ENCODE measurements around the gene RPH3AL. TPM values are rescaled to one million over a fixed set of nuclear protein-coding genes. Genes with fewer than 3 reads are reported as not detected.
"Not testable (repeated sequence)": the region's sequence is repeated elsewhere in the genome, so short reads cannot be mapped to it uniquely, and the experiment has no call there.

The RPH3AL gene
- total RNA-seq, 1 donor from 2014 or later: 6.0 TPM

- POLR2A ChIA-PET: no interaction called here
- intact Hi-C loops (cut with micrococcal nuclease): no loop called here
- peaks cover 12% of the 10 kb centered on the region for H3K27me3 Mint-ChIP-seq
- H3K9me3 Mint-ChIP-seq: no peaks in the 10 kb centered on the region
- ATAC-seq (ENCODE audit: low read depth): no peak
- CTCF ChIA-PET: no interaction called here
- no peaks in the 10 kb centered on the region for H3K36me3 Mint-ChIP-seq (ENCODE audit: low read depth)
- no peak for TF ChIP-seq CTCF (IDR thresholded peaks at IDR 0.05)
- H3K4me3 Mint-ChIP-seq: no peak overlapping the region
- no peak overlapping the region for H3K27ac Mint-ChIP-seq
- DNase-seq: no peak
- no peaks in the 10 kb centered on the region for H3K4me1 Mint-ChIP-seq
Observed at GRCh38 chr17:199806-200545, 152.6 kb downstream of the RPH3AL start.

GRCh38 chr17:199191-199604 is 153.4 kb downstream of the RPH3AL start:
- no peak for TF ChIP-seq CTCF (IDR thresholded peaks at IDR 0.05)
- no peak for DNase-seq
- Mint-ChIP-seq H3K4me1 (no peaks in the 10 kb centered on the region), H3K27ac (no peak overlapping the region), H3K4me3 (no peak overlapping the region), H3K27me3 (peaks cover 12% of the 10 kb centered on the region), H3K36me3 (ENCODE audit: low read depth) (no peaks in the 10 kb centered on the region), H3K9me3 (no peaks in the 10 kb centered on the region)
- no peak for ATAC-seq (ENCODE audit: low read depth)
- CTCF ChIA-PET: no interaction called here
- POLR2A ChIA-PET: no interaction called here
- intact Hi-C loops (cut with micrococcal nuclease): no loop called here

GRCh38 chr17:198225-198624 is 154.4 kb downstream of the RPH3AL start:
- intact Hi-C loops (cut with micrococcal nuclease); CTCF ChIA-PET; H3K9me3 Mint-ChIP-seq; H3K4me1 Mint-ChIP-seq; ATAC-seq (ENCODE audit: low read depth); POLR2A ChIA-PET; H3K36me3 Mint-ChIP-seq (ENCODE audit: low read depth); DNase-seq; H3K27ac Mint-ChIP-seq; H3K4me3 Mint-ChIP-seq: not testable (repeated sequence)
- H3K27me3 Mint-ChIP-seq: peaks cover 12% of the 10 kb centered on the region

- ChIA-PET CTCF (no interaction called here), POLR2A (no interaction called here)
- Mint-ChIP-seq H3K36me3 (ENCODE audit: low read depth) (no peaks in the 10 kb centered on the region), H3K4me3 (no peak overlapping the region), H3K27ac (no peak overlapping the region), H3K9me3 (no peaks in the 10 kb centered on the region), H3K27me3 (peaks cover 12% of the 10 kb centered on the region), H3K4me1 (no peaks in the 10 kb centered on the region)
- TF ChIP-seq CTCF (IDR thresholded peaks at IDR 0.05): no peak
- DNase-seq (no peak), ATAC-seq (ENCODE audit: low read depth) (no peak)
- intact Hi-C loops (cut with micrococcal nuclease): no loop called here
Observed at GRCh38 chr17:197352-197751, 155.3 kb downstream of the RPH3AL start.

- Mint-ChIP-seq H3K4me3 (no peak overlapping the region), H3K9me3 (no peaks in the 10 kb centered on the region), H3K27ac (no peak overlapping the region), H3K36me3 (ENCODE audit: low read depth) (no peaks in the 10 kb centered on the region), H3K4me1 (no peaks in the 10 kb centered on the region), H3K27me3 (peaks cover 12% of the 10 kb centered on the region)
- no peak for ATAC-seq (ENCODE audit: low read depth)
- intact Hi-C loops (cut with micrococcal nuclease): no loop called here
- no peak for DNase-seq
- CTCF ChIA-PET: no interaction called here
- no peak for TF ChIP-seq CTCF (IDR thresholded peaks at IDR 0.05)
- POLR2A ChIA-PET: no interaction called here
Observed at GRCh38 chr17:194828-195602, 157.6 kb downstream of the RPH3AL start.

Data from activated B cell treated with CpG ODN at 0.5 μM for 24 hours (primary cell).